ENCODE data around the gene ADORA3.

DNA sequence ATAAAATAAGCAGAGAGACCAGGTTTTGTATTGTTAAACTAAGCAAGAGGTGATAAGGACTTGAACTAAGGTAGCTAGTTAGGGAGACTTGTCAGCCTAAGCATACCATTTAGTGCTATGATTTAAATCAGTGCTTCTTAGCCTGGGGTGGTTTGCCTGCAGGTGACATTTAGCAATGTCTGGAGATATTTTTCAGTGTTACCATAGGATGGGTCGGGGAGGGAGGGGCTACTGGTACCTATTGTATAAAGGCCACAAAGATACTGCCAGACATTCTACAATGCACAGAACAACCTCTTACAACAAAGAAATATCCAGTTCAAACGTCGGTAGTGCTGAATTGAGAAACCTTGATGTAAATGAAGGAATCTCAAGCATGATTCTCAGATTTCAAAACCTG is 50.9 kb downstream of the ADORA3 start:
- TF ChIP-seq, protein P1, sequence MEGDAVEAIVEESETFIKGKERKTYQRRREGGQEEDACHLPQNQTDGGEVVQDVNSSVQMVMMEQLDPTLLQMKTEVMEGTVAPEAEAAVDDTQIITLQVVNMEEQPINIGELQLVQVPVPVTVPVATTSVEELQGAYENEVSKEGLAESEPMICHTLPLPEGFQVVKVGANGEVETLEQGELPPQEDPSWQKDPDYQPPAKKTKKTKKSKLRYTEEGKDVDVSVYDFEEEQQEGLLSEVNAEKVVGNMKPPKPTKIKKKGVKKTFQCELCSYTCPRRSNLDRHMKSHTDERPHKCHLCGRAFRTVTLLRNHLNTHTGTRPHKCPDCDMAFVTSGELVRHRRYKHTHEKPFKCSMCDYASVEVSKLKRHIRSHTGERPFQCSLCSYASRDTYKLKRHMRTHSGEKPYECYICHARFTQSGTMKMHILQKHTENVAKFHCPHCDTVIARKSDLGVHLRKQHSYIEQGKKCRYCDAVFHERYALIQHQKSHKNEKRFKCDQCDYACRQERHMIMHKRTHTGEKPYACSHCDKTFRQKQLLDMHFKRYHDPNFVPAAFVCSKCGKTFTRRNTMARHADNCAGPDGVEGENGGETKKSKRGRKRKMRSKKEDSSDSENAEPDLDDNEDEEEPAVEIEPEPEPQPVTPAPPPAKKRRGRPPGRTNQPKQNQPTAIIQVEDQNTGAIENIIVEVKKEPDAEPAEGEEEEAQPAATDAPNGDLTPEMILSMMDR (IDR thresholded peaks at IDR 0.05), result no peak
- no peak for TF ChIP-seq EP300 (IDR thresholded peaks at IDR 0.05)
- TF ChIP-seq POLR2A (IDR thresholded peaks at IDR 0.05; ENCODE audit: low read depth), result no peak
- TF ChIP-seq POLR2AphosphoS5 (IDR thresholded peaks at IDR 0.05), result no peak
